ENCODE data around the gene PTPN14.

PTPN14 gene

DNA sequence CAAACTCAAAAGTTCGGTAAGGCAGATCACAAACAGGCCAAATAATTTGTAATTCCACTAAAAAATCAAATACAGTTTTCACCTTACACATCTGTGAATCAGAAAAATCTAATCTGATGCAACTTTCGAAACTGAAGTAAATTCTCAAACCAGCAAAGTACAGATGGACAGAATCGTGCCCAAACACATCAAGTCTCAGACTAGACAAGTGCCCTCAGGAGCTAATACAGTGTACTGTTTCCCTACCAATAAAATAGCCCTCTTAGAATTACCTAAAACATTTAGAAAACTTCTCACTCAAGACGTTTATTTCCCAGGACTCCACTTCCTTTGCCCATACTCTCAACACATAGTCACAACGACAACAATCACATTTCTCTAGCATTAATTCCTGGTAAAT, 136.3 kb downstream of the PTPN14 start (continued):
- TF ChIP-seq, protein P1, sequence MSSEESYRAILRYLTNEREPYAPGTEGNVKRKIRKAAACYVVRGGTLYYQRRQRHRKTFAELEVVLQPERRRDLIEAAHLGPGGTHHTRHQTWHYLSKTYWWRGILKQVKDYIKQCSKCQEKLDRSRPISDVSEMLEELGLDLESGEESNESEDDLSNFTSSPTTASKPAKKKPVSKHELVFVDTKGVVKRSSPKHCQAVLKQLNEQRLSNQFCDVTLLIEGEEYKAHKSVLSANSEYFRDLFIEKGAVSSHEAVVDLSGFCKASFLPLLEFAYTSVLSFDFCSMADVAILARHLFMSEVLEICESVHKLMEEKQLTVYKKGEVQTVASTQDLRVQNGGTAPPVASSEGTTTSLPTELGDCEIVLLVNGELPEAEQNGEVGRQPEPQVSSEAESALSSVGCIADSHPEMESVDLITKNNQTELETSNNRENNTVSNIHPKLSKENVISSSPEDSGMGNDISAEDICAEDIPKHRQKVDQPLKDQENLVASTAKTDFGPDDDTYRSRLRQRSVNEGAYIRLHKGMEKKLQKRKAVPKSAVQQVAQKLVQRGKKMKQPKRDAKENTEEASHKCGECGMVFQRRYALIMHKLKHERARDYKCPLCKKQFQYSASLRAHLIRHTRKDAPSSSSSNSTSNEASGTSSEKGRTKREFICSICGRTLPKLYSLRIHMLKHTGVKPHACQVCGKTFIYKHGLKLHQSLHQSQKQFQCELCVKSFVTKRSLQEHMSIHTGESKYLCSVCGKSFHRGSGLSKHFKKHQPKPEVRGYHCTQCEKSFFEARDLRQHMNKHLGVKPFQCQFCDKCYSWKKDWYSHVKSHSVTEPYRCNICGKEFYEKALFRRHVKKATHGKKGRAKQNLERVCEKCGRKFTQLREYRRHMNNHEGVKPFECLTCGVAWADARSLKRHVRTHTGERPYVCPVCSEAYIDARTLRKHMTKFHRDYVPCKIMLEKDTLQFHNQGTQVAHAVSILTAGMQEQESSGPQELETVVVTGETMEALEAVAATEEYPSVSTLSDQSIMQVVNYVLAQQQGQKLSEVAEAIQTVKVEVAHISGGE (tag by site-specific recombination; conservative IDR thresholded peaks at IDR 0.05; ENCODE audit: low read depth): no peak
- TF ChIP-seq ZNF664 (tag by site-specific recombination; IDR thresholded peaks at IDR 0.05): no peak
- TF ChIP-seq GLIS2 (tag by site-specific recombination; IDR thresholded peaks at IDR 0.05): no peak
- no peak for TF ChIP-seq GFI1B (tag by site-specific recombination; IDR thresholded peaks at IDR 0.05)
- TF ChIP-seq ZNF830 (tag by site-specific recombination; IDR thresholded peaks at IDR 0.05; ENCODE audit: low read depth): no peak
- no peak for TF ChIP-seq ZNF629 (tag by site-specific recombination; IDR thresholded peaks at IDR 0.05)
- TF ChIP-seq ZNF596 (tag by site-specific recombination; IDR thresholded peaks at IDR 0.05): no peak
- TF ChIP-seq ZNF133 (tag by site-specific recombination; IDR thresholded peaks at IDR 0.05): no peak
- TF ChIP-seq ZNF791 (tag by site-specific recombination; IDR thresholded peaks at IDR 0.05): no peak
- TF ChIP-seq ZXDB (tag by site-specific recombination; IDR thresholded peaks at IDR 0.05): no peak
- TF ChIP-seq, protein P2, sequence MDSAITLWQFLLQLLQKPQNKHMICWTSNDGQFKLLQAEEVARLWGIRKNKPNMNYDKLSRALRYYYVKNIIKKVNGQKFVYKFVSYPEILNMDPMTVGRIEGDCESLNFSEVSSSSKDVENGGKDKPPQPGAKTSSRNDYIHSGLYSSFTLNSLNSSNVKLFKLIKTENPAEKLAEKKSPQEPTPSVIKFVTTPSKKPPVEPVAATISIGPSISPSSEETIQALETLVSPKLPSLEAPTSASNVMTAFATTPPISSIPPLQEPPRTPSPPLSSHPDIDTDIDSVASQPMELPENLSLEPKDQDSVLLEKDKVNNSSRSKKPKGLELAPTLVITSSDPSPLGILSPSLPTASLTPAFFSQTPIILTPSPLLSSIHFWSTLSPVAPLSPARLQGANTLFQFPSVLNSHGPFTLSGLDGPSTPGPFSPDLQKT (IDR thresholded peaks at IDR 0.05; ENCODE audit: borderline replicate concordance, low read depth, low read length): no peak
- TF ChIP-seq, protein P3, sequence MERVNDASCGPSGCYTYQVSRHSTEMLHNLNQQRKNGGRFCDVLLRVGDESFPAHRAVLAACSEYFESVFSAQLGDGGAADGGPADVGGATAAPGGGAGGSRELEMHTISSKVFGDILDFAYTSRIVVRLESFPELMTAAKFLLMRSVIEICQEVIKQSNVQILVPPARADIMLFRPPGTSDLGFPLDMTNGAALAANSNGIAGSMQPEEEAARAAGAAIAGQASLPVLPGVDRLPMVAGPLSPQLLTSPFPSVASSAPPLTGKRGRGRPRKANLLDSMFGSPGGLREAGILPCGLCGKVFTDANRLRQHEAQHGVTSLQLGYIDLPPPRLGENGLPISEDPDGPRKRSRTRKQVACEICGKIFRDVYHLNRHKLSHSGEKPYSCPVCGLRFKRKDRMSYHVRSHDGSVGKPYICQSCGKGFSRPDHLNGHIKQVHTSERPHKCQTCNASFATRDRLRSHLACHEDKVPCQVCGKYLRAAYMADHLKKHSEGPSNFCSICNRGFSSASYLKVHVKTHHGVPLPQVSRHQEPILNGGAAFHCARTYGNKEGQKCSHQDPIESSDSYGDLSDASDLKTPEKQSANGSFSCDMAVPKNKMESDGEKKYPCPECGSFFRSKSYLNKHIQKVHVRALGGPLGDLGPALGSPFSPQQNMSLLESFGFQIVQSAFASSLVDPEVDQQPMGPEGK (tag by site-specific recombination; IDR thresholded peaks at IDR 0.05): no peak
- TF ChIP-seq, protein P4, sequence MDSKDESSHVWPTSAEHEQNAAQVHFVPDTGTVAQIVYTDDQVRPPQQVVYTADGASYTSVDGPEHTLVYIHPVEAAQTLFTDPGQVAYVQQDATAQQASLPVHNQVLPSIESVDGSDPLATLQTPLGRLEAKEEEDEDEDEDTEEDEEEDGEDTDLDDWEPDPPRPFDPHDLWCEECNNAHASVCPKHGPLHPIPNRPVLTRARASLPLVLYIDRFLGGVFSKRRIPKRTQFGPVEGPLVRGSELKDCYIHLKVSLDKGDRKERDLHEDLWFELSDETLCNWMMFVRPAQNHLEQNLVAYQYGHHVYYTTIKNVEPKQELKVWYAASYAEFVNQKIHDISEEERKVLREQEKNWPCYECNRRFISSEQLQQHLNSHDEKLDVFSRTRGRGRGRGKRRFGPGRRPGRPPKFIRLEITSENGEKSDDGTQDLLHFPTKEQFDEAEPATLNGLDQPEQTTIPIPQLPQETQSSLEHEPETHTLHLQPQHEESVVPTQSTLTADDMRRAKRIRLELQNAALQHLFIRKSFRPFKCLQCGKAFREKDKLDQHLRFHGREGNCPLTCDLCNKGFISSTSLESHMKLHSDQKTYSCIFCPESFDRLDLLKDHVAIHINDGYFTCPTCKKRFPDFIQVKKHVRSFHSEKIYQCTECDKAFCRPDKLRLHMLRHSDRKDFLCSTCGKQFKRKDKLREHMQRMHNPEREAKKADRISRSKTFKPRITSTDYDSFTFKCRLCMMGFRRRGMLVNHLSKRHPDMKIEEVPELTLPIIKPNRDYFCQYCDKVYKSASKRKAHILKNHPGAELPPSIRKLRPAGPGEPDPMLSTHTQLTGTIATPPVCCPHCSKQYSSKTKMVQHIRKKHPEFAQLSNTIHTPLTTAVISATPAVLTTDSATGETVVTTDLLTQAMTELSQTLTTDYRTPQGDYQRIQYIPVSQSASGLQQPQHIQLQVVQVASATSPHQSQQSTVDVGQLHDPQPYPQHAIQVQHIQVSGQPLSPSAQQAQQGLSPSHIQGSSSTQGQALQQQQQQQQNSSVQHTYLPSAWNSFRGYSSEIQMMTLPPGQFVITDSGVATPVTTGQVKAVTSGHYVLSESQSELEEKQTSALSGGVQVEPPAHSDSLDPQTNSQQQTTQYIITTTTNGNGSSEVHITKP (tag by site-specific recombination; IDR thresholded peaks at IDR 0.05): no peak

DNA sequence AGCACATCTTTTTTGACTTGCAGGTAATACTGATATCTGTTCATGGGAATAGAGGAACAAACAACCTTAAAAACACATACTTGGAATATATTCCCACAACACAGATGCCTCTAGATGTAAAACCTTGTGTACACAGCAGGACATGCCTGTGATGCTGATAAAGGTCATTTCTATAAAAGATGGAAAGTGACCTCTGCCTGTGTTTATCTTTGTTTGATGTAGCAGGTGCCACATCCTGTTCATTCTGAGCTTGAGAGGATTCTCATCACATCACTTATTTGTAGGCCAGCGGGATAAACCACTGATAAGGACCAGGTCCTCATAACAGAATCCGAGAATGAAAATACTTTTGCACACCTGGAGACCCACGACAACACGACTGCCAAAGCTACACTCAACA, 136.7 kb downstream of the PTPN14 start:
- H3K9me3 ChIP-seq (ENCODE audit: control insufficient read depth, insufficient read depth, low read depth, low read length): no peaks in the 10 kb centered on the region
- POLR2A ChIA-PET: no interaction called here
- peaks cover 4 to 5% of the 10 kb centered on the region in 2 experiments; a peak in 2 of 3 replicates for H3K36me3 ChIP-seq (ENCODE audit: control insufficient read depth in 2 of 2, insufficient read depth in 1 of 2, low read length in 2 of 2)
- CTCF ChIA-PET: interaction anchor here (0.9 kb wide), 1 partner anchor 82 kb away, joined by 4 read pairs; no protein-coding TSS in a partner anchor
- H3K27ac ChIP-seq (ENCODE audit: extremely low read depth, low read depth, low read length): no peak overlapping the region
- H3K4me1 ChIP-seq (ENCODE audit: control insufficient read depth, insufficient read depth, low read length): 0 out of 2 replicates have a peak, but pooled peaks cover 2% of the 10 kb centered on the region
- H3K4me3 ChIP-seq (ENCODE audit: low read depth, low read length): no peak overlapping the region
- TF ChIP-seq ZNF624 (tag by site-specific recombination; IDR thresholded peaks at IDR 0.05): no peak
- no peak for TF ChIP-seq ZNF391 (tag by site-specific recombination; IDR thresholded peaks at IDR 0.05; ENCODE audit: borderline replicate concordance, low read depth)
- TF ChIP-seq, protein P5, sequence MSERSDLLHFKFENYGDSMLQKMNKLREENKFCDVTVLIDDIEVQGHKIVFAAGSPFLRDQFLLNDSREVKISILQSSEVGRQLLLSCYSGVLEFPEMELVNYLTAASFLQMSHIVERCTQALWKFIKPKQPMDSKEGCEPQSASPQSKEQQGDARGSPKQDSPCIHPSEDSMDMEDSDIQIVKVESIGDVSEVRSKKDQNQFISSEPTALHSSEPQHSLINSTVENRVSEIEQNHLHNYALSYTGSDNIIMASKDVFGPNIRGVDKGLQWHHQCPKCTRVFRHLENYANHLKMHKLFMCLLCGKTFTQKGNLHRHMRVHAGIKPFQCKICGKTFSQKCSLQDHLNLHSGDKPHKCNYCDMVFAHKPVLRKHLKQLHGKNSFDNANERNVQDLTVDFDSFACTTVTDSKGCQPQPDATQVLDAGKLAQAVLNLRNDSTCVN (tag by site-specific recombination; optimal IDR thresholded peaks at IDR 0.05): no peak
- TF ChIP-seq BCL11B (tag by site-specific recombination; IDR thresholded peaks at IDR 0.05; ENCODE audit: low read depth): no peak
- no peak for TF ChIP-seq ZNF701 (tag by site-specific recombination; IDR thresholded peaks at IDR 0.05)
- no peak for TF ChIP-seq ZNF366 (tag by site-specific recombination; conservative IDR thresholded peaks at IDR 0.05)
- TF ChIP-seq, protein P6, sequence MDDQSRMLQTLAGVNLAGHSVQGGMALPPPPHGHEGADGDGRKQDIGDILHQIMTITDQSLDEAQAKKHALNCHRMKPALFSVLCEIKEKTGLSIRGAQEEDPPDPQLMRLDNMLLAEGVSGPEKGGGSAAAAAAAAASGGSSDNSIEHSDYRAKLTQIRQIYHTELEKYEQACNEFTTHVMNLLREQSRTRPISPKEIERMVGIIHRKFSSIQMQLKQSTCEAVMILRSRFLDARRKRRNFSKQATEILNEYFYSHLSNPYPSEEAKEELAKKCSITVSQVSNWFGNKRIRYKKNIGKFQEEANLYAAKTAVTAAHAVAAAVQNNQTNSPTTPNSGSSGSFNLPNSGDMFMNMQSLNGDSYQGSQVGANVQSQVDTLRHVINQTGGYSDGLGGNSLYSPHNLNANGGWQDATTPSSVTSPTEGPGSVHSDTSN (CRISPR knock-in tag; IDR thresholded peaks at IDR 0.05): no peak
- TF ChIP-seq PRDM1 (tag by site-specific recombination; IDR thresholded peaks at IDR 0.05): no peak
- TF ChIP-seq, protein P3 (tag by site-specific recombination; IDR thresholded peaks at IDR 0.05): no peak
- TF ChIP-seq ZNF626 (tag by site-specific recombination; IDR thresholded peaks at IDR 0.05): no peak

Data from HEK293 (cell line).